Fibroblast of lung (primary cell): ENCODE results near the gene OR2H2. TPM values are rescaled to one million over a fixed set of nuclear protein-coding genes. Genes with fewer than 3 reads are reported as not detected.

Experiments
- DNase-seq, 2 donors: peaks; one replicate each; pipeline versions ENCODE4 v3.0.0 to v3.0.0-alpha.2; 2010; ENCODE audit warnings: low read depth in 2 of 2
- H2AFZ ChIP-seq: 2 replicates; pipeline ENCODE4 v1.5.1; 2012; ENCODE audit warnings: low read length, control low read depth, inconsistent platforms
- H3K27ac ChIP-seq: 2 replicates; pipeline ENCODE4 v1.5.1; 2011; ENCODE audit warnings: low read length, control low read depth; ENCODE audit not compliant: insufficient read depth
- H3K27me3 ChIP-seq: 2 replicates; pipeline ENCODE4 v1.5.1; 2011; ENCODE audit warnings: mild to moderate bottlenecking, low read length; ENCODE audit not compliant: control insufficient read depth, insufficient read depth
- H3K36me3 ChIP-seq: 2 replicates; pipeline ENCODE4 v1.5.1; 2011; ENCODE audit warnings: low read length; ENCODE audit not compliant: control insufficient read depth, insufficient read depth
- H3K4me1 ChIP-seq: 2 replicates; pipeline ENCODE4 v1.5.1; 2011; ENCODE audit warnings: low read length; ENCODE audit not compliant: control insufficient read depth, insufficient read depth; ENCODE audit errors: extremely low read depth
- H3K4me2 ChIP-seq: 2 replicates; pipeline ENCODE4 v1.5.1; 2011; ENCODE audit warnings: low read length, control low read depth; ENCODE audit not compliant: insufficient read depth; ENCODE audit errors: extremely low read depth
- H3K4me3 ChIP-seq, 4 experiments: fragments of 200-600 bp in 1 of 4; sonication (generic) in 1 of 4; replicated peaks in 1 of 4; 2 replicates each; pipeline ENCODE4 v1.5.1; 2011 to 2016; ENCODE audit warnings: low read length in 4 of 4, low read depth in 3 of 4, mild to moderate bottlenecking in 3 of 4, control low read depth in 2 of 4, inconsistent platforms in 1 of 4, mixed read lengths in 1 of 4; ENCODE audit not compliant: insufficient read depth in 1 of 4; ENCODE audit errors: control extremely low read depth in 1 of 4
- H3K79me2 ChIP-seq: 2 replicates; pipeline ENCODE4 v1.5.1; 2012; ENCODE audit warnings: mild to moderate bottlenecking, low read length, inconsistent platforms; ENCODE audit not compliant: control insufficient read depth, insufficient read depth
- H3K9ac ChIP-seq: 2 replicates; pipeline ENCODE4 v1.5.1; 2011; ENCODE audit warnings: mild to moderate bottlenecking, low read length, control low read depth; ENCODE audit not compliant: insufficient read depth
- H3K9me3 ChIP-seq: 2 replicates; pipeline ENCODE4 v1.5.1; 2012; ENCODE audit warnings: low read depth, low read length; ENCODE audit not compliant: control insufficient read depth, insufficient read depth
- H4K20me1 ChIP-seq: 2 replicates; pipeline ENCODE4 v1.5.1; 2011; ENCODE audit warnings: low read length; ENCODE audit not compliant: control insufficient read depth, insufficient read depth; ENCODE audit errors: extremely low read depth
- CTCF ChIP-seq, 2 donors: IDR thresholded peaks in 1 of 2; conservative IDR thresholded peaks in 1 of 2; 1 replicate in 1 of 2; 2 replicates in 1 of 2; pipeline ENCODE4 v1.5.1; 2011 to 2012; ENCODE audit warnings: low read length in 2 of 2, control low read depth in 1 of 2, inconsistent platforms in 1 of 2, low read depth in 1 of 2, mild to moderate bottlenecking in 1 of 2
- EZH2 ChIP-seq: IDR thresholded peaks from 2 replicates; pipeline ENCODE4 v1.5.1; 2012; ENCODE audit warnings: low read length, control low read depth, mild to moderate bottlenecking; ENCODE audit errors: missing control alignments
- polyA plus RNA-seq, 2 donors: library from polyadenylated mRNA; depleted of rRNA in 1 of 2; stranded (reverse) in 1 of 2; unstranded in 1 of 2; fragments of >200 nt; gene quantifications; 2 replicates each; pipeline ENCODE4 v1.2.1, GENCODE V29; 2011 to 2012; ENCODE audit warnings: missing spikeins in 1 of 2
- total RNA-seq: library from RNA; depleted of rRNA; stranded (reverse); fragments of >200 nt; gene quantifications from 2 replicates; pipeline ENCODE4 v1.2.1, GENCODE V29; 2014

OR2H2 gene
- total and polyA plus RNA-seq, 2 donors (not counting 1 experiment from before 2014, with no cell fraction given), result not detected

GRCh38 chr6:29603930-29604329 is 19.0 kb downstream of the OR2H2 start:
- Histone ChIP-seq H3K79me2 (no peaks in the 10 kb centered on the region), H2AFZ (no peak overlapping the region), H3K27me3 (no peaks in the 10 kb centered on the region), H3K4me3 (no peak overlapping the region), H4K20me1 (no peaks in the 10 kb centered on the region), H3K27ac (no peak overlapping the region), H3K36me3 (peaks cover 4% of the 10 kb centered on the region), H3K9ac (no peak overlapping the region), H3K4me1 (no peaks in the 10 kb centered on the region), H3K9me3 (no peaks in the 10 kb centered on the region), H3K4me2 (no peak overlapping the region)
- DNase-seq, result no peak
- TF ChIP-seq EZH2, result no peak

DNA sequence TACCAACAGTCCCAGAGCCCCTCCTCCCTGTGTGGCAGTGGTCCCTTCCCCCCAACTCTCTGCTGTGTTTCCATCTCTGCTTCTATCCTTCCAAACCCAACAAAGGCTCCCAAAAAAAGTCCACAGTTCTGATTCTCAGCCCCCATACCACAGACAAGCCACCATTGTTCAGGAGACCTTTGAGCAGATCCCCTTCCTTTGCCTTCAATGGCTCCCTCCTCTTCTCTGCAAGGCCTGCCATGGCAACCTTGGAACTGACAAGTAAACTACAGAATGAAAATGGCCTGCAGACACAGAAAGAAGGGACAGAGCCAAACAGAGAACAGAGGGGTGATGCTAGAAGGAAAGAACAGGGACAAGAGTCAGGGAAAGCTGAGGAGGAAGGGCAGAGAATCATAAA is 23.2 kb downstream of the OR2H2 start:
- H3K79me2 ChIP-seq, result no peaks in the 10 kb centered on the region
- no peak overlapping the region for H3K4me2 ChIP-seq
- no peak overlapping the region for H3K27ac ChIP-seq
- DNase-seq, result no peak
- no peak overlapping the region for H2AFZ ChIP-seq
- H3K9ac ChIP-seq, result no peak overlapping the region
- H3K4me3 ChIP-seq, result no peak overlapping the region
- TF ChIP-seq CTCF (conservative IDR thresholded peaks at IDR 0.05 in 1 of 2, IDR thresholded peaks at IDR 0.05 in 1 of 2; ENCODE audit: low read depth in 1 of 2, low read length in 2 of 2) (no peak), EZH2 (no peak)
- H3K36me3 ChIP-seq, result peaks cover 7% of the 10 kb centered on the region
- H3K4me1 ChIP-seq, result no peaks in the 10 kb centered on the region
- no peaks in the 10 kb centered on the region for H3K27me3 ChIP-seq
- H4K20me1 ChIP-seq, result no peaks in the 10 kb centered on the region
- no peaks in the 10 kb centered on the region for H3K9me3 ChIP-seq

- H4K20me1 ChIP-seq, result no peaks in the 10 kb centered on the region
- H2AFZ ChIP-seq, result no peak overlapping the region
- no peak overlapping the region for H3K27ac ChIP-seq
- H3K27me3 ChIP-seq, result no peaks in the 10 kb centered on the region
- H3K4me3 ChIP-seq, result no peak overlapping the region
- no peak for TF ChIP-seq EZH2
- TF ChIP-seq CTCF (conservative IDR thresholded peaks at IDR 0.05 in 1 of 2, IDR thresholded peaks at IDR 0.05 in 1 of 2; ENCODE audit: low read depth in 1 of 2, low read length in 2 of 2), result no peak
- peaks cover 9% of the 10 kb centered on the region for H3K36me3 ChIP-seq
- H3K79me2 ChIP-seq, result no peaks in the 10 kb centered on the region
- no peaks in the 10 kb centered on the region for H3K9me3 ChIP-seq
- no peak overlapping the region for H3K4me2 ChIP-seq
- H3K4me1 ChIP-seq, result no peaks in the 10 kb centered on the region
- no peak overlapping the region for H3K9ac ChIP-seq
- DNase-seq, result no peak
Measured at GRCh38 chr6:29610540-29610939, 25.6 kb downstream of the OR2H2 start.
